HEK293 (cell line): ENCODE results near the gene TRAF3.
A peak's percentile ranks its signal among the peaks of the same experiment; 100 is the strongest.

ENCODE experiments used
- CTCF ChIA-PET: fragments of 350-600 bp; formaldehyde crosslinking; extraction: SDS; loops from one replicate; lab custom pipeline; 2021; ENCODE audit warnings: antibody characterized with exemption; lab: Yijun Ruan, JAX
- POLR2A ChIA-PET: fragments of 300-600 bp; formaldehyde crosslinking; extraction: SDS; loops from one replicate; lab custom pipeline; 2020; ENCODE audit warnings: antibody characterized with exemption, inconsistent platforms; lab: Yijun Ruan, JAX
- H3K27ac ChIP-seq: fragments of 200-500 bp; sonication (Bioruptor generic); 2 replicates; pipeline ENCODE4 v1.5.1; 2014; ENCODE audit warnings: low read depth, low read length, control low read depth, inconsistent platforms; ENCODE audit errors: extremely low read depth
- H3K36me3 ChIP-seq, 2 experiments: fragments of 200-500 bp in 1 of 2; sonication (Bioruptor generic) in 1 of 2; 1 replicate in 1 of 2; 2 replicates in 1 of 2; pipeline ENCODE4 v1.5.1; 2014 to 2017; ENCODE audit warnings: inconsistent platforms in 2 of 2, low read length in 2 of 2; ENCODE audit not compliant: control insufficient read depth in 2 of 2, insufficient read depth in 1 of 2
- H3K4me1 ChIP-seq: fragments of 200-500 bp; sonication (Bioruptor generic); 2 replicates; pipeline ENCODE4 v1.5.1; 2014; ENCODE audit warnings: mild to moderate bottlenecking, low read length, inconsistent platforms; ENCODE audit not compliant: control insufficient read depth, insufficient read depth
- H3K4me3 ChIP-seq: 2 replicates; pipeline ENCODE4 v1.5.1; 2011; ENCODE audit warnings: low read depth, mild to moderate bottlenecking, control low read depth, low read length, moderate library complexity
- H3K9me3 ChIP-seq: fragments of 200-500 bp; sonication (Bioruptor generic); 2 replicates; pipeline ENCODE4 v1.5.1; 2014; ENCODE audit warnings: low read depth, low read length, inconsistent platforms; ENCODE audit not compliant: control insufficient read depth, insufficient read depth
- EGR2 ChIP-seq: fragments of 450-650 bp; formaldehyde crosslinking; IDR thresholded peaks from 2 replicates; pipeline ENCODE4 v1.5.1; 2016; ENCODE audit warnings: low read depth, missing biosample characterization, missing genetic modification characterization
- GLIS1 ChIP-seq: fragments of 450-650 bp; formaldehyde crosslinking; IDR thresholded peaks from 2 replicates; pipeline ENCODE4 v1.5.1; 2016; ENCODE audit warnings: missing biosample characterization, missing genetic modification characterization
- GLIS2 ChIP-seq: fragments of 450-650 bp; formaldehyde crosslinking; IDR thresholded peaks from 2 replicates; pipeline ENCODE4 v1.5.1; 2016; ENCODE audit warnings: missing biosample characterization, missing genetic modification characterization
- KLF9 ChIP-seq: fragments of 450-650 bp; formaldehyde crosslinking; IDR thresholded peaks from 2 replicates; pipeline ENCODE4 v1.5.1; 2016; ENCODE audit warnings: missing biosample characterization, missing genetic modification characterization, low read depth
- MZF1 ChIP-seq: fragments of 450-650 bp; formaldehyde crosslinking; IDR thresholded peaks from 2 replicates; pipeline ENCODE4 v1.5.1; 2017; ENCODE audit warnings: missing biosample characterization, missing genetic modification characterization, borderline replicate concordance
- OSR2 ChIP-seq: fragments of 450-650 bp; formaldehyde crosslinking; IDR thresholded peaks from 2 replicates; pipeline ENCODE4 v1.5.1; 2016; ENCODE audit warnings: missing biosample characterization, missing genetic modification characterization
- SALL2 ChIP-seq: fragments of 450-650 bp; formaldehyde crosslinking; IDR thresholded peaks from 2 replicates; pipeline ENCODE4 v1.5.0; 2017; ENCODE audit warnings: missing biosample characterization, mild to moderate bottlenecking, missing genetic modification characterization, borderline replicate concordance
- SCRT2 ChIP-seq: fragments of 450-650 bp; formaldehyde crosslinking; IDR thresholded peaks from 2 replicates; pipeline ENCODE4 v1.5.1; 2016; ENCODE audit warnings: missing biosample characterization, missing genetic modification characterization
- SP7 ChIP-seq: fragments of 450-650 bp; formaldehyde crosslinking; IDR thresholded peaks from 2 replicates; pipeline ENCODE4 v1.5.1; 2016; ENCODE audit warnings: missing biosample characterization, missing genetic modification characterization
- ZBTB48 ChIP-seq: fragments of 450-650 bp; formaldehyde crosslinking; IDR thresholded peaks from 2 replicates; pipeline ENCODE4 v1.5.1; 2016; ENCODE audit warnings: missing biosample characterization, missing genetic modification characterization
- ZIC2 ChIP-seq: fragments of 450-650 bp; formaldehyde crosslinking; IDR thresholded peaks from 2 replicates; pipeline ENCODE4 v1.5.1; 2016; ENCODE audit warnings: missing biosample characterization, missing genetic modification characterization
- ZNF223 ChIP-seq: fragments of 450-650 bp; formaldehyde crosslinking; IDR thresholded peaks from 2 replicates; pipeline ENCODE4 v1.5.1; 2016; ENCODE audit warnings: missing biosample characterization, missing genetic modification characterization
- ZNF324 ChIP-seq: fragments of 450-650 bp; formaldehyde crosslinking; IDR thresholded peaks from 2 replicates; pipeline ENCODE4 v1.5.1; 2016; ENCODE audit warnings: missing biosample characterization, missing genetic modification characterization
- ZNF394 ChIP-seq: fragments of 450-650 bp; formaldehyde crosslinking; IDR thresholded peaks from 2 replicates; pipeline ENCODE4 v1.5.1; 2016; ENCODE audit warnings: missing biosample characterization, missing genetic modification characterization, mild to moderate bottlenecking, moderate library complexity, borderline replicate concordance
- ZNF426 ChIP-seq: fragments of 450-650 bp; formaldehyde crosslinking; IDR thresholded peaks from 2 replicates; pipeline ENCODE4 v1.5.1; 2017; ENCODE audit warnings: missing biosample characterization, missing genetic modification characterization, mild to moderate bottlenecking, inconsistent platforms, moderate library complexity
- ZNF548 ChIP-seq: fragments of 450-650 bp; formaldehyde crosslinking; IDR thresholded peaks from 2 replicates; pipeline ENCODE4 v1.5.1; 2016; ENCODE audit warnings: missing biosample characterization, missing genetic modification characterization
- ZNF596 ChIP-seq: fragments of 450-650 bp; IDR thresholded peaks from 2 replicates; pipeline ENCODE4 v1.5.0; 2018; ENCODE audit warnings: missing biosample characterization, mild to moderate bottlenecking, missing genetic modification characterization, moderate library complexity
- ZNF837 ChIP-seq: fragments of 450-650 bp; formaldehyde crosslinking; IDR thresholded peaks from 2 replicates; pipeline ENCODE4 v1.5.1; 2016; ENCODE audit warnings: missing biosample characterization, missing genetic modification characterization
- ZXDB ChIP-seq: fragments of 450-650 bp; formaldehyde crosslinking; IDR thresholded peaks from 2 replicates; pipeline ENCODE4 v1.5.1; 2016; ENCODE audit warnings: missing biosample characterization, missing genetic modification characterization
- TF ChIP-seq, protein P1 (sequence below): fragments of 450-650 bp; formaldehyde crosslinking; IDR thresholded peaks from 2 replicates; pipeline ENCODE4 v1.5.1; 2017; ENCODE audit warnings: missing biosample characterization, missing genetic modification characterization
- TF ChIP-seq, protein P2 (sequence below): fragments of 450-650 bp; formaldehyde crosslinking; IDR thresholded peaks from 2 replicates; pipeline ENCODE4 v1.5.1; 2016; ENCODE audit warnings: missing biosample characterization, missing genetic modification characterization
- TF ChIP-seq, protein P3 (sequence below): fragments of 450-650 bp; formaldehyde crosslinking; IDR thresholded peaks from 2 replicates; pipeline ENCODE4 v1.5.1; 2017; ENCODE audit warnings: missing biosample characterization, missing genetic modification characterization
- TF ChIP-seq, protein P4 (sequence below): fragments of 450-650 bp; formaldehyde crosslinking; IDR thresholded peaks from 2 replicates; pipeline ENCODE4 v1.5.1; 2016; ENCODE audit warnings: missing biosample characterization, missing genetic modification characterization
- TF ChIP-seq, protein P5 (sequence below): fragments of 450-650 bp; formaldehyde crosslinking; conservative IDR thresholded peaks from 2 replicates; pipeline ENCODE4 v1.5.1; 2016; ENCODE audit warnings: low read depth, missing biosample characterization, missing genetic modification characterization

Gene TRAF3

DNA sequence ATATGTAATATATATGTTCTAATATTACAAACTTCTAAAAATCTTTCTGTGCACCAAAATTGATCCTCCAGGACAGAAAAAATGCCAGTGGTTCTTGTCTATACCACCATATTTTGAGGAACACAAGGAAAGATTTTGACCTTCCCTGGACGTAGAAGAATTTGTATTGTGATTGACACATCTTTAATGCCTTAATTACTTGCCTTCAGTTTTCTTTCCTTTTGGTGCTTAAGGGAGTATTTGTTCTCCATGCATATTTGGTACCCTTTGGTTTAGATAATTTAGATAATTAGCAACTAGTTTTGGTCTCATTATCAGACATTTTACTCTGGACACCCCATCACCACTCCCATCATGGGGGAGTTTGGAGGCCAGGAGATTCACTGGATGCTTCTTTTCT, 27.6 kb downstream of the TRAF3 start:
- no peaks in the 10 kb centered on the region for H3K9me3 ChIP-seq
- ChIA-PET POLR2A (no interaction called here), CTCF (no interaction called here)
- no peaks in the 10 kb centered on the region for H3K36me3 ChIP-seq
- H3K4me1 ChIP-seq, result peaks cover 7% of the 10 kb centered on the region
- no peak overlapping the region for H3K4me3 ChIP-seq
- no peak for TF ChIP-seq ZNF837
- TF ChIP-seq, protein P1, sequence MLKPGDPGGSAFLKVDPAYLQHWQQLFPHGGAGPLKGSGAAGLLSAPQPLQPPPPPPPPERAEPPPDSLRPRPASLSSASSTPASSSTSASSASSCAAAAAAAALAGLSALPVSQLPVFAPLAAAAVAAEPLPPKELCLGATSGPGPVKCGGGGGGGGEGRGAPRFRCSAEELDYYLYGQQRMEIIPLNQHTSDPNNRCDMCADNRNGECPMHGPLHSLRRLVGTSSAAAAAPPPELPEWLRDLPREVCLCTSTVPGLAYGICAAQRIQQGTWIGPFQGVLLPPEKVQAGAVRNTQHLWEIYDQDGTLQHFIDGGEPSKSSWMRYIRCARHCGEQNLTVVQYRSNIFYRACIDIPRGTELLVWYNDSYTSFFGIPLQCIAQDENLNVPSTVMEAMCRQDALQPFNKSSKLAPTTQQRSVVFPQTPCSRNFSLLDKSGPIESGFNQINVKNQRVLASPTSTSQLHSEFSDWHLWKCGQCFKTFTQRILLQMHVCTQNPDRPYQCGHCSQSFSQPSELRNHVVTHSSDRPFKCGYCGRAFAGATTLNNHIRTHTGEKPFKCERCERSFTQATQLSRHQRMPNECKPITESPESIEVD (tag by site-specific recombination), result peak; percentile 58
- no peak overlapping the region for H3K27ac ChIP-seq

DNA sequence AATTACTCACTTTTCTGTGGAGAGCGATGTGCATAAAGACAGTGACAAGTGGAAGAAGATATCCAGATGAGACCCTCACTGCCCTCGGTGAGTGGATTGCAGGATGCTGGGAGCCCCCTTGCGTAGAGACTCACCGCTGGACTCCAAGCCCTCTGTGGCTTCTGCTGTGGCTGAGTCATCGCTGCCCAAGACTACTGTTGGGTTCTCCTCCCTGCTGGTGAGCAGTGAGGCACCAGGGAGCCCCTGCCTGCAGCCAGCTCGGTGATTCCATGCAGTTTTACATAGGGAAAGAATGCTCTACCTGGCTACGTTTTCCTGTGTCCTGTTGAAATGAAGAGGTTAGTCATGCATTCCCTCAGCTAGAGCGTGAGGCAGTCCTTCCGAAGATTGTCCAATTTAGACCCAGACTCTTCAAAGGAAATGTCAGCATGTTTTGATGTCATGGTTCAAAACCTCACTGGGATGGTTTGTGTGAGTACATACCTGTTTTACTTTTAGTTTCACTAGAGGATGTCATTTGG, 28.2 kb downstream of the TRAF3 start:
- Histone ChIP-seq H3K9me3 (no peaks in the 10 kb centered on the region), H3K4me3 (no peak overlapping the region), H3K4me1 (peaks cover 11% of the 10 kb centered on the region), H3K27ac (no peak overlapping the region), H3K36me3 (no peaks in the 10 kb centered on the region)
- CTCF ChIA-PET, result no interaction called here
- POLR2A ChIA-PET, result no interaction called here
- TF ChIP-seq EGR2 (no peak), ZNF324 (no peak), ZNF426 (no peak), KLF9 (no peak), ZBTB48 (tag by site-specific recombination) (no peak), GLIS1 (tag by site-specific recombination) (peak; percentile 25; the same call in 1 of the 2 replicates), ZIC2 (tag by site-specific recombination) (peak; percentile 96), OSR2 (tag by site-specific recombination) (peak; percentile 87), SP7 (tag by site-specific recombination) (0 out of 2 replicates have a peak, but pooled peaks have one; percentile 22), ZXDB (no peak), ZNF596 (tag by site-specific recombination) (no peak), GLIS2 (tag by site-specific recombination) (peak; percentile 54; the same call in 1 of the 2 replicates), ZNF223 (tag by site-specific recombination) (no peak), ZNF394 (tag by site-specific recombination) (no peak), SALL2 (tag by site-specific recombination) (no peak), MZF1 (tag by site-specific recombination) (no peak), ZNF548 (tag by site-specific recombination) (no peak), SCRT2 (no peak)
- TF ChIP-seq, protein P2, sequence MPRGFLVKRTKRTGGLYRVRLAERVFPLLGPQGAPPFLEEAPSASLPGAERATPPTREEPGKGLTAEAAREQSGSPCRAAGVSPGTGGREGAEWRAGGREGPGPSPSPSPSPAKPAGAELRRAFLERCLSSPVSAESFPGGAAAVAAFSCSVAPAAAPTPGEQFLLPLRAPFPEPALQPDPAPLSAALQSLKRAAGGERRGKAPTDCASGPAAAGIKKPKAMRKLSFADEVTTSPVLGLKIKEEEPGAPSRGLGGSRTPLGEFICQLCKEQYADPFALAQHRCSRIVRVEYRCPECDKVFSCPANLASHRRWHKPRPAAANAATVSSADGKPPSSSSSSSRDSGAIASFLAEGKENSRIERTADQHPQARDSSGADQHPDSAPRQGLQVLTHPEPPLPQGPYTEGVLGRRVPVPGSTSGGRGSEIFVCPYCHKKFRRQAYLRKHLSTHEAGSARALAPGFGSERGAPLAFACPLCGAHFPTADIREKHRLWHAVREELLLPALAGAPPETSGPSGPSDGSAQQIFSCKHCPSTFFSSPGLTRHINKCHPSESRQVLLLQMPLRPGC (tag by site-specific recombination), result no peak
- TF ChIP-seq, protein P3, sequence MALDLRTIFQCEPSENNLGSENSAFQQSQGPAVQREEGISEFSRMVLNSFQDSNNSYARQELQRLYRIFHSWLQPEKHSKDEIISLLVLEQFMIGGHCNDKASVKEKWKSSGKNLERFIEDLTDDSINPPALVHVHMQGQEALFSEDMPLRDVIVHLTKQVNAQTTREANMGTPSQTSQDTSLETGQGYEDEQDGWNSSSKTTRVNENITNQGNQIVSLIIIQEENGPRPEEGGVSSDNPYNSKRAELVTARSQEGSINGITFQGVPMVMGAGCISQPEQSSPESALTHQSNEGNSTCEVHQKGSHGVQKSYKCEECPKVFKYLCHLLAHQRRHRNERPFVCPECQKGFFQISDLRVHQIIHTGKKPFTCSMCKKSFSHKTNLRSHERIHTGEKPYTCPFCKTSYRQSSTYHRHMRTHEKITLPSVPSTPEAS, result no peak
- TF ChIP-seq, protein P4, sequence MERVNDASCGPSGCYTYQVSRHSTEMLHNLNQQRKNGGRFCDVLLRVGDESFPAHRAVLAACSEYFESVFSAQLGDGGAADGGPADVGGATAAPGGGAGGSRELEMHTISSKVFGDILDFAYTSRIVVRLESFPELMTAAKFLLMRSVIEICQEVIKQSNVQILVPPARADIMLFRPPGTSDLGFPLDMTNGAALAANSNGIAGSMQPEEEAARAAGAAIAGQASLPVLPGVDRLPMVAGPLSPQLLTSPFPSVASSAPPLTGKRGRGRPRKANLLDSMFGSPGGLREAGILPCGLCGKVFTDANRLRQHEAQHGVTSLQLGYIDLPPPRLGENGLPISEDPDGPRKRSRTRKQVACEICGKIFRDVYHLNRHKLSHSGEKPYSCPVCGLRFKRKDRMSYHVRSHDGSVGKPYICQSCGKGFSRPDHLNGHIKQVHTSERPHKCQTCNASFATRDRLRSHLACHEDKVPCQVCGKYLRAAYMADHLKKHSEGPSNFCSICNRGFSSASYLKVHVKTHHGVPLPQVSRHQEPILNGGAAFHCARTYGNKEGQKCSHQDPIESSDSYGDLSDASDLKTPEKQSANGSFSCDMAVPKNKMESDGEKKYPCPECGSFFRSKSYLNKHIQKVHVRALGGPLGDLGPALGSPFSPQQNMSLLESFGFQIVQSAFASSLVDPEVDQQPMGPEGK (tag by site-specific recombination), result 0 out of 2 replicates have a peak, but pooled peaks have one; percentile 11
- TF ChIP-seq, protein P5, sequence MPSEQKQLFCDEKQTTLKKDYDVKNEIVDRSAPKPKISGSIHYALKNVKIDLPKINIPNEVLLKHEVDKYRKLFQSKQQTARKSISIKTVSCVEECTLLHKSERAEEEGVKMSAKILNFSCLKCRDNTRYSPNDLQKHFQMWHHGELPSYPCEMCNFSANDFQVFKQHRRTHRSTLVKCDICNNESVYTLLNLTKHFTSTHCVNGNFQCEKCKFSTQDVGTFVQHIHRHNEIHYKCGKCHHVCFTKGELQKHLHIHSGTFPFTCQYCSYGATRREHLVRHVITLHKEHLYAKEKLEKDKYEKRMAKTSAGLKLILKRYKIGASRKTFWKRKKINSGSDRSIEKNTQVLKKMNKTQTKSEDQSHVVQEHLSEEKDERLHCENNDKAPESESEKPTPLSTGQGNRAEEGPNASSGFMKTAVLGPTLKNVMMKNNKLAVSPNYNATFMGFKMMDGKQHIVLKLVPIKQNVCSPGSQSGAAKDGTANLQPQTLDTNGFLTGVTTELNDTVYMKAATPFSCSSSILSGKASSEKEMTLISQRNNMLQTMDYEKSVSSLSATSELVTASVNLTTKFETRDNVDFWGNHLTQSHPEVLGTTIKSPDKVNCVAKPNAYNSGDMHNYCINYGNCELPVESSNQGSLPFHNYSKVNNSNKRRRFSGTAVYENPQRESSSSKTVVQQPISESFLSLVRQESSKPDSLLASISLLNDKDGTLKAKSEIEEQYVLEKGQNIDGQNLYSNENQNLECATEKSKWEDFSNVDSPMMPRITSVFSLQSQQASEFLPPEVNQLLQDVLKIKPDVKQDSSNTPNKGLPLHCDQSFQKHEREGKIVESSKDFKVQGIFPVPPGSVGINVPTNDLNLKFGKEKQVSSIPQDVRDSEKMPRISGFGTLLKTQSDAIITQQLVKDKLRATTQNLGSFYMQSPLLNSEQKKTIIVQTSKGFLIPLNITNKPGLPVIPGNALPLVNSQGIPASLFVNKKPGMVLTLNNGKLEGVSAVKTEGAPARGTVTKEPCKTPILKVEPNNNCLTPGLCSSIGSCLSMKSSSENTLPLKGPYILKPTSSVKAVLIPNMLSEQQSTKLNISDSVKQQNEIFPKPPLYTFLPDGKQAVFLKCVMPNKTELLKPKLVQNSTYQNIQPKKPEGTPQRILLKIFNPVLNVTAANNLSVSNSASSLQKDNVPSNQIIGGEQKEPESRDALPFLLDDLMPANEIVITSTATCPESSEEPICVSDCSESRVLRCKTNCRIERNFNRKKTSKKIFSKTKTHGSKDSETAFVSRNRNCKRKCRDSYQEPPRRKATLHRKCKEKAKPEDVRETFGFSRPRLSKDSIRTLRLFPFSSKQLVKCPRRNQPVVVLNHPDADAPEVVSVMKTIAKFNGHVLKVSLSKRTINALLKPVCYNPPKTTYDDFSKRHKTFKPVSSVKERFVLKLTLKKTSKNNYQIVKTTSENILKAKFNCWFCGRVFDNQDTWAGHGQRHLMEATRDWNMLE (tag by site-specific recombination), result no peak
